ENCODE data around the gene RRP1.

- TF ChIP-seq CTCF (IDR thresholded peaks at IDR 0.05): no peak
- TF ChIP-seq POLR2A (IDR thresholded peaks at IDR 0.05): no peak
Observed at GRCh38 chr21:43760391-43760958, 28.9 kb upstream of the RRP1 start.
